Measurements from ENCODE around the gene SSBP4.
A peak's percentile ranks its signal among the peaks of the same experiment; 100 is the strongest.

Gene SSBP4

GRCh38 chr19:18478545-18479311 lies 59.5 kb downstream of the SSBP4 start:
- ChIA-PET CTCF (interaction anchor here (0.7 to 5.8 kb wide), 7 partner anchors 9 to 86 kb away, joined by 3 to 24 read pairs (median 4); no protein-coding TSS in a partner anchor), POLR2A (interaction anchor here (0.7 kb wide), 2 partner anchors 11 to 414 kb away, joined by 7 read pairs; no protein-coding TSS in a partner anchor)
- TF ChIP-seq CTCF (IDR thresholded peaks at IDR 0.05; ENCODE audit: control extremely low read depth, extremely low read depth, low read depth, missing control alignments) = no peak
- DNase-seq (ENCODE audit: extremely low spot score) = peak; percentile 90

GRCh38 chr19:18480006-18480691 lies 61.0 kb downstream of the SSBP4 start:
- no peak for TF ChIP-seq CTCF (IDR thresholded peaks at IDR 0.05; ENCODE audit: control extremely low read depth, extremely low read depth, low read depth, missing control alignments)
- POLR2A ChIA-PET = no interaction called here
- no peak for DNase-seq (ENCODE audit: extremely low spot score)
- CTCF ChIA-PET = interaction anchor here (1.0 to 5.8 kb wide), 3 partner anchors 10 to 18 kb away, joined by 3 to 24 read pairs (median 21); no protein-coding TSS in a partner anchor

- ChIA-PET CTCF (interaction anchor here (1.0 to 5.8 kb wide), 6 partner anchors 10 to 349 kb away, joined by 3 to 24 read pairs (median 6); partner anchors contain the start of gene UPF1), POLR2A (no interaction called here)
- DNase-seq (ENCODE audit: extremely low spot score) = no peak
- no peak for TF ChIP-seq CTCF (IDR thresholded peaks at IDR 0.05; ENCODE audit: control extremely low read depth, extremely low read depth, low read depth, missing control alignments)
Observed at GRCh38 chr19:18481505-18482222, 62.5 kb downstream of the SSBP4 start.

- ChIA-PET CTCF (interaction anchor here (1.5 to 5.8 kb wide), 5 partner anchors 9 to 21 kb away, joined by 4 to 24 read pairs (median 7); no protein-coding TSS in a partner anchor), POLR2A (no interaction called here)
- DNase-seq (ENCODE audit: extremely low spot score) = no peak
- TF ChIP-seq CTCF (IDR thresholded peaks at IDR 0.05; ENCODE audit: control extremely low read depth, extremely low read depth, low read depth, missing control alignments) = no peak
Observed at GRCh38 chr19:18483119-18483890, 64.1 kb downstream of the SSBP4 start.

Measured in GM10248 (cell line).